Activated CD4-positive, alpha-beta memory T cell treated with anti-CD3 and anti-CD28 coated beads, Interleukin-2, amount 10 ng/mL, durations not matched to agents 7 days and 5 days (primary cell): ENCODE measurements around the gene C13orf46. TPM values are rescaled to one million over a fixed set of nuclear protein-coding genes. Genes with fewer than 3 reads are reported as not detected.

ENCODE experiments used
- CTCF ChIA-PET: fragments of 350-600 bp; sonication (Branson Sonifier 250); formaldehyde crosslinking; loops from one replicate; lab custom pipeline; 2021; ENCODE audit warnings: antibody characterized with exemption, inconsistent platforms; lab: Charles Lee
- POLR2A ChIA-PET: fragments of 350-600 bp; sonication (Branson Sonifier 250); formaldehyde crosslinking; loops from one replicate; lab custom pipeline; 2021; ENCODE audit warnings: antibody characterized with exemption; lab: Charles Lee
- DNase-seq: peaks from one replicate; pipeline ENCODE4 v3.0.0-alpha.2; 2020
- H3K27ac Mint-ChIP-seq: one replicate; pipeline ENCODE4 v1.8.0; 2021; ENCODE audit warnings: mild to moderate bottlenecking, mixed read lengths
- H3K27me3 Mint-ChIP-seq: one replicate; pipeline ENCODE4 v1.8.0; 2021; ENCODE audit warnings: mixed read lengths
- H3K36me3 Mint-ChIP-seq: one replicate; pipeline ENCODE4 v1.8.0; 2021; ENCODE audit warnings: low read depth, mixed read lengths
- H3K4me1 Mint-ChIP-seq: one replicate; pipeline ENCODE4 v1.8.0; 2021; ENCODE audit warnings: mixed read lengths
- H3K4me3 Mint-ChIP-seq: one replicate; pipeline ENCODE4 v1.8.0; 2021; ENCODE audit warnings: mild to moderate bottlenecking, mixed read lengths
- H3K9me3 Mint-ChIP-seq: one replicate; pipeline ENCODE4 v1.8.0; 2021; ENCODE audit warnings: mixed read lengths
- total RNA-seq, 2 experiments: library from RNA; stranded (reverse); gene quantifications; one replicate each; pipeline ENCODE4 v1.2.3, GENCODE V29; 2021

Gene C13orf46
- total RNA-seq, 2 experiments from 2014 or later, result 2.5 to 2.9 TPM

DNA sequence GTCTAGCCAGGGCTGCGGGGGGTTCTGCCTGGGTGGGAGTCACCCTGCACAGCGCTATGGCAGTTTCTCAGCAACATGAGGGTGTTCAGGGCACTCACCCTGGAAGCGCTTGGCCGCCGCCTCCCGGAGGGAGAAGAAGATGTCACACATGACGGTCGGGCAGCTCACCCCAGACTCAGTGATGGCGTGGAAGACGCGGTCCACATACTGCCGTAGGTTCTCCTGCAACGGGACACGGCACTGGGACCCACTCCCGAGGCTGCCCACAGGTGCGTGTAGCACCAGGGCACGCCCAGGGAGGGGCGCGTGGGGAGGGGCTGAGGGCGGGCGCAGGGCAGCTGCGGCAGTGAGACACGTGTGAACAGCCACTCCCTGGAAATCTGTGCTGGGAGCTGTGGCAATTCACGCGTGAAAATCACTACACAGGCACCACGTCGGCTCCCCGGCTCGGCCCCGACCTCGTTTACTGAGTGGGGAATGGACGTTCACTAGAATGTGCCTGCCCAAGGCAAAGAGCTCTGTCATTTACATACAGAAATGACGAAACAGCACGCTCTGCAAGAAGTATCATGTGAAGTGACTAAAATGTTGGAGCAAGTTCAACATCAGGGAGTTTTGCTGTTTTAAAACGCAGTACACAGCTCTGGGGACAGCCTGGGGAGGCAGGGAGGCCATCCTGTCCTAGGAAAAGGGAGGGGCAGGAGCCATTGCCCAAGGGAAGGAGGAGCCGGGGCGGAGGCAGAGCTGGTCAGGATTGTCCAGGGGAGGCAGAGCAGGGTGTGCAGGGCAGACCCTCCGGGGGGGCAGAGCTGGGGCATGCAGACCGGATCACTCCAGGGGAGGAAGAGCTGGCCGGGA, 41.5 kb upstream of the C13orf46 start:
- H3K27ac Mint-ChIP-seq, result no peak overlapping the region
- POLR2A ChIA-PET, result no interaction called here

DNA sequence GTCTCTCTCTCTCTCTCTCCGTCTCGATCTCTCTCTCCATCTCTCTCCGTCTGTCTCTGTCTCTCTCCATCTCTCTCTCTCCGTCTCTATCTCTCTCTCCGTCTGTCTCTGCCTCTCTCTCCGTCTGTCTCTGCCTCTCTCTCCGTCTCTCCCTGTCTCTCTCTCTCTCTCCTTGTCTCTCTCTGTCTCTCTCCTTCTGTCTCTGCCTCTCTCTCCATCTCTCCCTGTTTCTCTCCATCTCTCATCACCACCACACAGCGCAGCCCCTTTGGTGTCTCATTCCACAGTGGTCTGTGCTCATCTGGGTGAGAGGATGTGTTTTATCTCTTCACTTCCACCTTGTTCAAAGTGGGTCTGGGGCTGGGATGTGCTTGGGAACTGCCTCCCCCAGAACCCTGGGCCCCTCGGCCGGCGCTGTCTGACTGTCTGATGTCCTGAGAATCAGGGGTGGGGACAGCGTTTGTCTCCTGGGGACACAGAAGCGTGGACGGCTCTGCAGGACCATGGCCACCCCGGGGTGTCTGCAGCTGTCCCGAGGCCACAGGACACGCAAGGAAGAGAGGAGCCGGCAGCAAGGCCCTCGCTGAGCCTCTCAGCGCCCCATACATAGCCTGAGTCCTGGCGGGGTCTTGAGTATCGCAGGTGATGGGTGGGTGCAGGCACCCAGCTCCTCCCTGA, 40.2 kb upstream of the C13orf46 start:
- Mint-ChIP-seq H3K27me3 (no peaks in the 10 kb centered on the region), H3K4me3 (no peak overlapping the region), H3K9me3 (no peaks in the 10 kb centered on the region), H3K36me3 (peaks cover 51% of the 10 kb centered on the region), H3K4me1 (peaks cover 6% of the 10 kb centered on the region), H3K27ac (no peak overlapping the region)
- DNase-seq, result no peak
- CTCF ChIA-PET, result no interaction called here
- POLR2A ChIA-PET, result no interaction called here

More for the DNA sequence above, 41.5 kb upstream of the C13orf46 start:
- CTCF ChIA-PET, result no interaction called here
- DNase-seq, result no peak
- Mint-ChIP-seq H3K36me3 (peaks cover 44% of the 10 kb centered on the region), H3K4me1 (peaks cover 6% of the 10 kb centered on the region), H3K27me3 (no peaks in the 10 kb centered on the region), H3K9me3 (no peaks in the 10 kb centered on the region), H3K4me3 (no peak overlapping the region)

DNA sequence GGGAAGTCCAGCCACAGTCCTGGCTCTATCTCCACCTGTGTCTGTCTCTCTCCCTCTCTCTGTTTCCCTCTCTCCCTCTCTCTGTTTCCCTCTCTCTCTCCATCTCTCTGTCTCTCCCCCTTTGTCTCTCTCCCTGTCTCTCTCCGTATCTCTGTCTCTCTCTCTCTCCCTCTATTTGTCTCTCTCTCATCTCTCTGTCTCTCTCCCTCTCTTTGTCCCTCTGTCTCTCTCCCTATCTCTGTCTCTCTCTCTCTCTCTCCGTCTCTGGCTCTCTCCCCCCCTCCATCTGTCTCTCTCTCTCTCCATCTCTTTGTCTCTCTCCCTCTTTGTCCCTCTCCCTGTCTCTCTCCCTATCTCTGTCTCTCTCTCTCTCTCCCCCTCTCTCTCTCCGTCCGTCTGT, 39.5 kb upstream of the C13orf46 start:
- CTCF ChIA-PET, result no interaction called here
- H3K4me1 Mint-ChIP-seq, result peaks cover 6% of the 10 kb centered on the region
- DNase-seq, result no peak
- H3K4me3 Mint-ChIP-seq, result no peak overlapping the region
- peaks cover 49% of the 10 kb centered on the region for H3K36me3 Mint-ChIP-seq
- POLR2A ChIA-PET, result interaction anchor here (0.9 kb wide), 1 partner anchor 127 kb away, joined by 3 read pairs; no protein-coding TSS in a partner anchor
- no peak overlapping the region for H3K27ac Mint-ChIP-seq
- no peaks in the 10 kb centered on the region for H3K27me3 Mint-ChIP-seq
- no peaks in the 10 kb centered on the region for H3K9me3 Mint-ChIP-seq

DNA sequence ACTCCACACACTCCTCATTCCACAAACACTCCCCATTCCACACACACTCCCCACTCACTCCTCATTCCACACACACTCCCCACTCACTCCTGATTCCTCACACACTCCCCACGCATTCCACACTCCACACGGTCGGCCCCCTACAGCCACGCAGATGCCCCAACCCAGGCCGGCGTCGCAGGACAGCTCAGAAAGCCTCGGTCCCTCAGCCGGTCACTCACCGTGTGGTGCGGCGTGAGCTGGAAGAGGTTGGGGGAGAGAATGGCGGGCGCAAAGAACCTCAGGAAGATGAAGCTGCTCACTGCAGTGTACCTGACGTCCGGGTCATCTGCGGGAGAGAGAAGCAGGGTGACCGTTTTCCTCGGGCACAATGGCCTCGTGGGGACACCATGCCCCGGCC, 39.0 kb upstream of the C13orf46 start:
- Mint-ChIP-seq H3K4me3 (no peak overlapping the region), H3K27ac (no peak overlapping the region), H3K9me3 (no peaks in the 10 kb centered on the region), H3K36me3 (peaks cover 45% of the 10 kb centered on the region), H3K27me3 (no peaks in the 10 kb centered on the region), H3K4me1 (peaks cover 6% of the 10 kb centered on the region)
- CTCF ChIA-PET, result no interaction called here
- DNase-seq, result no peak
- POLR2A ChIA-PET, result interaction anchor here (0.9 kb wide), 1 partner anchor 128 kb away, joined by 3 read pairs; no protein-coding TSS in a partner anchor

DNA sequence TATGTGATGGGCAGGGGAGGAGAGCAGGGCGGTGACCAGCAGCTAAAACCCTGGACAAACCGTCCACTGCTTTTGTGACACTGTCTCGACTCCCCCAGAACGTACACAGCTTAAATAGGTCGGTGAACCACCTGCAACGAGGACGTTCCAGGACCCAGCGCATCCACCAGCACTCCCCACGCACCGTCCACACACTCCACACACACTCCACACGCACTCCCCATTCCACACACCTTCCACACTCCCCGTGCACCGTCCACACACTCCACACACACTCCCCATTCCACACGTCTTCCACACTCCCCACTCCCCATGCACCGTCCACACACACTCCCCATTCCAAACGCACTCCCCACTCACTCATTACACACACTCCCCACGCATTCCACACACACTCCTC, 38.3 kb upstream of the C13orf46 start:
- H3K4me3 Mint-ChIP-seq, result no peak overlapping the region
- H3K9me3 Mint-ChIP-seq, result no peaks in the 10 kb centered on the region
- H3K36me3 Mint-ChIP-seq, result peaks cover 39% of the 10 kb centered on the region
- peaks cover 6% of the 10 kb centered on the region for H3K4me1 Mint-ChIP-seq
- no peaks in the 10 kb centered on the region for H3K27me3 Mint-ChIP-seq
- ChIA-PET POLR2A (no interaction called here), CTCF (no interaction called here)
- DNase-seq, result no peak
- no peak overlapping the region for H3K27ac Mint-ChIP-seq

DNA sequence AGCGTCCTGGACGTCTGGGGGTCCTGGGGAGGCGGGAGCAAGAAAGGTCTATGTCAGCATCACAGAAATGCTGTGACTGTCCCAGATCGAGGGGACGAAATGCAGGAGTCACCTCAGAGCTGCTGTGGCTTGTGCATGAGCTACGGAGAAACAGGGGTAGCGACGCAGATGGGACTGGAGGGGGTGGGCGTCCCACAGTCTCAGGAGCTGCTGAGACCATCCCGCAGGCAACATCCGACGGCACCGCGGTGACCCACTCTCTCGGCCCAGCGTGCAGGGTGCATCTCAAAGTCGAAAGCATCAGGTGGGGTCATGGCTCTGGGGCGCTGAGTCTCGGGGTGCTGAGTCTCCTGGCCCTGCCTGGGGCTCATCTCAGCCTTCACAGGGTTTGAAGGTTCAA, 37.4 kb upstream of the C13orf46 start:
- no peak overlapping the region for H3K27ac Mint-ChIP-seq

DNA sequence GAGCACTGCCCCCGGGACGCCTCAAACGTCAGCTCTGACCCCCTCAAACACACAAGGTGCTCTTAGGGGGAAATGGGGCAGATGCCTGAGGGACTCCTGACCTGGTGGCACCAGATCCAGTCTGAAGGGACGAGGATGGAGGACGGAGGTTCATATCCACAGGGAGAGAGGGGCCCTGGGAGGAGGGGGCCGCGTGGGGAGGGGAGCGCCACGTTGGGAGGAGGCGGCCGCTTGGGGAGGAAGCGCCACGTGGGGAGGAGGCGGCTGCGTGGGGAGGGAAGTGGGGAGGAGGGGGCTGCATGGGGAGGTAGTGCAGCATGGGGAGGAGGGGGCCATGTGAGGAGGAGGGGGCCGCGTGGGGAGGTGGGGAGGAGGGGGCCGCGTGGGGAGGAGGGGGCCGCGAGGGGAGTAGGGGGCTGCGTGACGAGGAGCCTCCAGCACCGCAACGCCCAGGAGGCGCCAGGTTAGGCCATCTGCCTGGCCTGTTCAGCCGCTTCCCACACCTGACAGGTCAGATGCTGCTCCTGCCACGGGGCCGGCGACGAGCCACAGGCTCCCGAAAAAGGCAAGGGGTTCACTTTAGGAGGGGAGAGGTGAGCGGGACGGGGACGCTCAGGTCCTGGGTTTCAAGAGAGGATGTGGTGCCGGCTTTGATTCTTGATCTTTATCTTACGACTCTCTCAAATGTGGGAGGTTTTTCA, 36.7 kb upstream of the C13orf46 start:
- H3K9me3 Mint-ChIP-seq, result no peaks in the 10 kb centered on the region
- CTCF ChIA-PET, result interaction anchor here (0.6 kb wide), 1 partner anchor 101 kb away, joined by 3 read pairs; no protein-coding TSS in a partner anchor
- H3K36me3 Mint-ChIP-seq, result peaks cover 26% of the 10 kb centered on the region
- H3K27ac Mint-ChIP-seq, result no peak overlapping the region
- peaks cover 5% of the 10 kb centered on the region for H3K4me1 Mint-ChIP-seq
- H3K27me3 Mint-ChIP-seq, result no peaks in the 10 kb centered on the region
- H3K4me3 Mint-ChIP-seq, result no peak overlapping the region
- DNase-seq, result no peak
- POLR2A ChIA-PET, result no interaction called here

More for the DNA sequence above, 37.4 kb upstream of the C13orf46 start:
- peaks cover 31% of the 10 kb centered on the region for H3K36me3 Mint-ChIP-seq
- H3K4me1 Mint-ChIP-seq, result peaks cover 6% of the 10 kb centered on the region
- CTCF ChIA-PET, result no interaction called here
- POLR2A ChIA-PET, result no interaction called here
- no peaks in the 10 kb centered on the region for H3K27me3 Mint-ChIP-seq
- no peaks in the 10 kb centered on the region for H3K9me3 Mint-ChIP-seq
- no peak overlapping the region for H3K4me3 Mint-ChIP-seq
- DNase-seq, result no peak

DNA sequence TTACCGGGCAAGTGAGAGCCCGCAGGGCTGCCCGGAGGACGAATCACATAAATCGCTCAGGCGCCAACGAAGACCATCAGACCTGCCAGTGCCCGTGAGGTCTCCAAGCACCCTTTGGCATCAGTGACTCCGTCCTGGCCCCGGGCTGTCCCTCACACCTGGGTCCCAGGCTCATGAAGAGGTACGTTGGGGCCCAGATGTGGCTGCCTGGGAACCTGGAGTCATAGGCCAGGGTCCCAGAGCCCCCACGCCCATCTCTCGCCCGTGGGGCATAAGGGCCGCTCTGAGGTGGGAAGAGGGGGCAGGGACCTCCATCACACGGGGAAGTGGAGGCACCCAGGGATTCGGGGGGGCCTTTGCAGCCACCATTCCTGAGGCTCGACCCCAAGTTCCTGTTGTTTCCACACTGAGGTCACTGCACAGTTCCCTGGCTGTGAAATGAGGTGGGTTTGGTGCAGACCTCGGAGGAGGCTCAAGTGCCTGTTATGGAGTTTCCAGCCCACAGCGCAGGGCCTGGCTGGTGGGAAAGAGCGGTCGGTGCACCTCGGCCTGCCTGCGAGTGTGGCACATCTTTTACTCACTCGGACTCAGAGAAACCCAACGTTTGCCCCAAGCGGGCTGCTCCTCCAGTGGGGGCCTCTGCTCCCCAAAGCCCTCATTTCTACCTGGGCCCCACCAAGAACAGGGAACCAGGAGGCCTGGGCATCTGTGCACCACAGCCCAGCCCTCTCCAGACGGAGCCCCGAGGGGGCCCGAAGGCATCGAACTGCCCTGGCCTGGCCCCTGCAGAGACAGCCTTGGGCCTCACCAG, 35.9 kb upstream of the C13orf46 start:
- no peak for DNase-seq
- H3K27me3 Mint-ChIP-seq, result no peaks in the 10 kb centered on the region
- POLR2A ChIA-PET, result no interaction called here
- CTCF ChIA-PET, result interaction anchor here (0.6 kb wide), 1 partner anchor 101 kb away, joined by 3 read pairs; no protein-coding TSS in a partner anchor
- no peak overlapping the region for H3K4me3 Mint-ChIP-seq
- no peaks in the 10 kb centered on the region for H3K9me3 Mint-ChIP-seq
- H3K4me1 Mint-ChIP-seq, result peaks cover 5% of the 10 kb centered on the region
- peaks cover 21% of the 10 kb centered on the region for H3K36me3 Mint-ChIP-seq
- H3K27ac Mint-ChIP-seq, result no peak overlapping the region

DNA sequence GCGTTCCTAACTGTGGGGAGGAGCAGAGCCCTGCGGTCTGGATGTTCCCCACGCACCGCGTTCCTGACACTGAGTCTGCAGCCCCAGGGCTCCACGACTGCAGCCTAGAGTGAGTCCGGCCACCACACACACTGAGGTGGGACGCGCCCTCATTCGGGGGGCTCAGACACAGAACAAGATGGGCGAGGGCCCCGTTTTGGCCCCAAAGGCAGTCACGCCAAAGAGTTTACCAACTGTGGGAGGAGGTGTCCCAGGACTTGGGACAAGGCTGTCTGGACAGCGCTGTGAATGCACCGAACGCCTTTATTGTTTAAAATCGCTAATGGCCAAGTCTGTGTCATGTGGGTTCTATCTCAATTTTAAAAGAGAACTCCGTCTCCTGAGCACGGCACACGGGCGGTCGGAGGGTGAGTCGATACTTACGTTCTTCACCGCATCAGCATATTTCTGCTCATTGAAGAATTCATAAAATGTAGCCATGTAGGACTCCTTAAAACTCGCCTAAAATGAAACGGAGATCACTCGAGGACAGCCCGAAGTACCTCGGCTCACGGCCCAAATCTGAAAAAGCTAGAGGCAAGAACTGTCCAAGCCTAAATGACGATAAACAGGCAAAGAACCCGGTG, 35.2 kb upstream of the C13orf46 start:
- Mint-ChIP-seq H3K27ac (no peak overlapping the region), H3K9me3 (no peaks in the 10 kb centered on the region), H3K4me3 (no peak overlapping the region), H3K27me3 (no peaks in the 10 kb centered on the region), H3K4me1 (peaks cover 5% of the 10 kb centered on the region), H3K36me3 (peaks cover 21% of the 10 kb centered on the region)
- DNase-seq, result no peak
- CTCF ChIA-PET, result no interaction called here
- POLR2A ChIA-PET, result no interaction called here

DNA sequence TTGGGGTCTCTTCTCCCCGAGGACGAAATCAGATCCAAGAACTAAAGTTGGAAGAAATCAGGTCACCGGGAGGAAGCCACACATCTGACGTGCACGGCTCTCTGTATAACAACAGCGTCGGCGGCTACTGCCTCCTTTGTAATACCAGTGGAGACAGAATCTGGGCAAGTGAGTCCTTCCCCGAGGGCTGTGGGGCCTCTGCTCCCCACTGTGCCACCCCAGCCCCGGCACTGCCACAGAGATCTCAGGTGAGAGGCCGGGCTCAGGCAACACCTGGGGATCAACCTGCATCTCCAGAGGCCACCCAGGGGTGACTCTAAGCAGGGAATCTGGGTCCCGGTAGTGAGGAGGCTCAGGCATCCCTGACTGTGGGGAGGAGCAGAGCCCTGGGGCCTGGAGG, 33.7 kb upstream of the C13orf46 start:
- peaks cover 5% of the 10 kb centered on the region for H3K4me1 Mint-ChIP-seq
- POLR2A ChIA-PET, result no interaction called here

DNA sequence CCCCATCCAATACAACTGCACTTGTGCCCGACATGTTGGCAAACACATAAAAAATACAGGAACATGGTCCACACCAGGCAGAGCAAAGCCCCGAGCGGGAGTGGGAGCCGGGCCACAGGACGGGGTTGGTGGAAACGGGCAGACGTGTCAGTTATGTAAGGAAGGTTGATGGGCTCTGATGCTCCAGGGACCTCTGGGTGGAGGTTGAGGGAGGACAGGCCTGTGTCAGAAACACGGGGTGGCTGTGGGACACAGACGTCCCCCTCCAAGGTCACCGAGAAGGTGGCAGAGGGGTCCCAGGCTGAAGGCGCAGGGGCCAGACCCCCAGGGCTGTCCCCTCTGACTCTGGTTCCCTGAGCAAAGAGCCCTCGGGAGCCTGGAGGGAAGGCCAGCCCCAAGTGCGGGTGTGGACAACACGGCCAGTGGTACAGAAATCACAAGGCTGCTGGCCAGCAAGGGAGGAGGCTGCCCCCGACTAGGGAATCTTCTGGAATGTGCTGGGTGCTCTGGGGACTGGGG, 31.4 kb upstream of the C13orf46 start:
- Mint-ChIP-seq H3K9me3 (no peaks in the 10 kb centered on the region), H3K27me3 (no peaks in the 10 kb centered on the region), H3K4me1 (no peaks in the 10 kb centered on the region), H3K4me3 (no peak overlapping the region), H3K36me3 (peaks cover 25% of the 10 kb centered on the region), H3K27ac (no peak overlapping the region)
- DNase-seq, result no peak
- ChIA-PET POLR2A (no interaction called here), CTCF (no interaction called here)

More for the DNA sequence above, 33.7 kb upstream of the C13orf46 start:
- H3K27me3 Mint-ChIP-seq, result no peaks in the 10 kb centered on the region
- no peaks in the 10 kb centered on the region for H3K9me3 Mint-ChIP-seq
- H3K4me3 Mint-ChIP-seq, result no peak overlapping the region
- DNase-seq, result no peak
- peaks cover 21% of the 10 kb centered on the region for H3K36me3 Mint-ChIP-seq
- CTCF ChIA-PET, result no interaction called here
- H3K27ac Mint-ChIP-seq, result no peak overlapping the region
